ENCODE measurements around the gene PHKG2.

The PHKG2 gene

GRCh38 chr16:30710971-30711370, 37.3 kb upstream of the PHKG2 start:
- no peaks in the 10 kb centered on the region for H3K27me3 ChIP-seq (ENCODE audit: low read depth, low read length)
- no peaks in the 10 kb centered on the region for H3K9me3 ChIP-seq (ENCODE audit: insufficient read depth, low read length)
- H3K27ac ChIP-seq (ENCODE audit: low read length) = no peak overlapping the region
- no peak overlapping the region for H3K4me2 ChIP-seq (ENCODE audit: low read length)
- peaks cover 78% of the 10 kb centered on the region for H3K36me3 ChIP-seq (replicated peaks; ENCODE audit: low read depth, low read length)
- H3K4me3 ChIP-seq (ENCODE audit: low read length) = no peak overlapping the region
- H3K79me2 ChIP-seq (ENCODE audit: low read length) = peaks cover 3% of the 10 kb centered on the region
- H4K20me1 ChIP-seq (ENCODE audit: insufficient read depth, low read length) = no peaks in the 10 kb centered on the region
- H2AFZ ChIP-seq (ENCODE audit: low read depth, low read length) = no peak overlapping the region
- no peak overlapping the region for H3K9ac ChIP-seq (ENCODE audit: low read length)
- TF ChIP-seq, protein P1, sequence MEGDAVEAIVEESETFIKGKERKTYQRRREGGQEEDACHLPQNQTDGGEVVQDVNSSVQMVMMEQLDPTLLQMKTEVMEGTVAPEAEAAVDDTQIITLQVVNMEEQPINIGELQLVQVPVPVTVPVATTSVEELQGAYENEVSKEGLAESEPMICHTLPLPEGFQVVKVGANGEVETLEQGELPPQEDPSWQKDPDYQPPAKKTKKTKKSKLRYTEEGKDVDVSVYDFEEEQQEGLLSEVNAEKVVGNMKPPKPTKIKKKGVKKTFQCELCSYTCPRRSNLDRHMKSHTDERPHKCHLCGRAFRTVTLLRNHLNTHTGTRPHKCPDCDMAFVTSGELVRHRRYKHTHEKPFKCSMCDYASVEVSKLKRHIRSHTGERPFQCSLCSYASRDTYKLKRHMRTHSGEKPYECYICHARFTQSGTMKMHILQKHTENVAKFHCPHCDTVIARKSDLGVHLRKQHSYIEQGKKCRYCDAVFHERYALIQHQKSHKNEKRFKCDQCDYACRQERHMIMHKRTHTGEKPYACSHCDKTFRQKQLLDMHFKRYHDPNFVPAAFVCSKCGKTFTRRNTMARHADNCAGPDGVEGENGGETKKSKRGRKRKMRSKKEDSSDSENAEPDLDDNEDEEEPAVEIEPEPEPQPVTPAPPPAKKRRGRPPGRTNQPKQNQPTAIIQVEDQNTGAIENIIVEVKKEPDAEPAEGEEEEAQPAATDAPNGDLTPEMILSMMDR (IDR thresholded peaks at IDR 0.05; ENCODE audit: low read depth, low read length) = no peak
- TF ChIP-seq EZH2phosphoT487 (IDR thresholded peaks at IDR 0.05; ENCODE audit: low read depth) = no peak
- H3K4me1 ChIP-seq (ENCODE audit: low read length) = peaks cover 14% of the 10 kb centered on the region

DNA sequence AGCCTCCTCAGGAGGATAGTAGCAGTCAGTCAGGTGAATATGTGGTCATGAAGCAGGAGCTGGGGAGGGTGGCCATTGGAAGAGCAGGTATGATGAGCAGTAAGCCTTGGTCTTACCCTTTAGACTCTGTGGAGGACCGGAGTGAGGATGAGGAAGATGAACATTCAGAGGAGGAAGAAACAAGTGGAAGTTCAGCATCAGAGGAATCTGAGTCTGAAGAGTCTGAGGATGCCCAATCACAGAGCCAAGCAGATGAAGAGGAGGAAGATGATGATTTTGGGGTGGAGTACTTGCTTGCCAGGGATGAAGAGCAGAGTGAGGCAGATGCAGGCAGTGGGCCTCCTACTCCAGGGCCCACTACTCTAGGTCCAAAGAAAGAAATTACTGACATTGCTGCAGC, 36.5 kb upstream of the PHKG2 start:
- no peak overlapping the region for H3K4me3 ChIP-seq (ENCODE audit: low read length)
- H3K36me3 ChIP-seq (replicated peaks; ENCODE audit: low read depth, low read length) = peaks cover 78% of the 10 kb centered on the region
- no peaks in the 10 kb centered on the region for H3K27me3 ChIP-seq (ENCODE audit: low read depth, low read length)
- H2AFZ ChIP-seq (ENCODE audit: low read depth, low read length) = no peak overlapping the region
- no peaks in the 10 kb centered on the region for H3K9me3 ChIP-seq (ENCODE audit: insufficient read depth, low read length)
- H3K4me1 ChIP-seq (ENCODE audit: low read length) = peaks cover 16% of the 10 kb centered on the region
- no peaks in the 10 kb centered on the region for H4K20me1 ChIP-seq (ENCODE audit: insufficient read depth, low read length)
- H3K9ac ChIP-seq (ENCODE audit: low read length) = no peak overlapping the region
- TF ChIP-seq, protein P1 (IDR thresholded peaks at IDR 0.05; ENCODE audit: low read depth, low read length) = no peak
- no peak for TF ChIP-seq EZH2phosphoT487 (IDR thresholded peaks at IDR 0.05; ENCODE audit: low read depth)
- H3K79me2 ChIP-seq (ENCODE audit: low read length) = peaks cover 10% of the 10 kb centered on the region
- no peak overlapping the region for H3K4me2 ChIP-seq (ENCODE audit: low read length)
- H3K27ac ChIP-seq (ENCODE audit: low read length) = no peak overlapping the region

DNA sequence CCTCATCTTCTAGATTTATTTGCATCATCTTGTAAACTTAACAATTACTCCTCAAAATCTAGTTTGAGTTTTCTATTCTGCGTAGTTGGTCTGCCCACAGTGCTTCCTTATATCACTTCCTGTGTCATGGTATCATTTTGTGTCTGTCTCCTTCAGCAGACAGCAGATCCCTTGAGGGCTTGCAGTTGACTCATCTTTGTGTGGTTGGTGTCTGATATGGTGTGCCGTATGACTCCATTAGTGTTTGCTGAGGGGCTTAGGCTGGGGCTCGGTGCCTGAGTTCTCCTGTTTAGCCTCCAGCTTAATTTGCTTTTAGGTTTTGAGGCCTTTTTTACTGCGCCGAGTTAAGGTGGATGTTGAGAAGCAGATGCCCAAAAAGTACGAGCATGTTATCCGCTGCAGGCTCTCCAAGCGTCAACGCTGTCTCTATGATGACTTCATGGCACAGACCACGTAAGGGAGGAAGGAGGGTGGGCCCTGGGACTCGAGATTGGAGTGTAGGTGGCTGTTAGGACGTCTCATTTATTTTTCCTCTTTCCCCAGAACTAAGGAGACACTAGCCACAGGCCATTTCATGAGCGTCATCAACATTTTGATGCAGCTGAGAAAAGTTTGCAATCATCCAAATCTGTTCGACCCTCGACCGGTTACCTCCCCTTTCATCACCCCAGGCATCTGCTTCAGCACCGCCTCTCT, 32.3 kb upstream of the PHKG2 start:
- Histone ChIP-seq H2AFZ (ENCODE audit: low read depth, low read length) (no peak overlapping the region), H3K27ac (ENCODE audit: low read length) (peak overlapping the region; percentile 67), H3K4me2 (ENCODE audit: low read length) (peak overlapping the region; percentile 12; the same call in 1 of the 2 replicates), H3K9me3 (ENCODE audit: insufficient read depth, low read length) (no peaks in the 10 kb centered on the region), H3K79me2 (ENCODE audit: low read length) (peaks cover 37% of the 10 kb centered on the region), H3K36me3 (replicated peaks; ENCODE audit: low read depth, low read length) (peaks cover 69% of the 10 kb centered on the region), H3K4me3 (ENCODE audit: low read length) (no peak overlapping the region), H4K20me1 (ENCODE audit: insufficient read depth, low read length) (no peaks in the 10 kb centered on the region; the same call in 1 of the 2 replicates), H3K4me1 (ENCODE audit: low read length) (peaks cover 16% of the 10 kb centered on the region), H3K27me3 (ENCODE audit: low read depth, low read length) (no peaks in the 10 kb centered on the region), H3K9ac (ENCODE audit: low read length) (no peak overlapping the region)
- TF ChIP-seq EZH2phosphoT487 (IDR thresholded peaks at IDR 0.05; ENCODE audit: low read depth) = no peak
- TF ChIP-seq, protein P1 (IDR thresholded peaks at IDR 0.05; ENCODE audit: low read depth, low read length) = no peak

DNA sequence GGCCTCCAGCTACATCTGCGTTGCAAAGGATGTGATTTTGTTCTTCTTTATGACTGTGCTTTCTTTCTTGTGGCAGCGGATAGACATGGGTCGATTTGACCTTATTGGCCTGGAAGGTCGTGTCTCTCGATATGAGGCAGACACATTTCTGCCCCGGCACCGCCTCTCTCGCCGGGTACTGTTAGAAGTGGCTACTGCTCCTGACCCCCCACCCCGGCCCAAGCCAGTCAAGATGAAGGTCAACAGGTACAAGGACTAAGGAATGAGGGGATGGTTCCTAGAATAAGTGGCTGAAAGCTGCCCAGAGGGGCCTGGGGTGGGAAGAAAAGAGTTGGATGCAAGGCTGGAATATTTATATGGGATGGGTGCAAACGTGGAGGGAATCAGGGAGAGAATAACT, 28.1 kb upstream of the PHKG2 start:
- Histone ChIP-seq H3K4me1 (ENCODE audit: low read length) (peaks cover 17% of the 10 kb centered on the region), H4K20me1 (ENCODE audit: insufficient read depth, low read length) (no peaks in the 10 kb centered on the region; the same call in 1 of the 2 replicates), H2AFZ (ENCODE audit: low read depth, low read length) (no peak overlapping the region), H3K9me3 (ENCODE audit: insufficient read depth, low read length) (no peaks in the 10 kb centered on the region), H3K27ac (ENCODE audit: low read length) (no peak overlapping the region), H3K27me3 (ENCODE audit: low read depth, low read length) (no peaks in the 10 kb centered on the region), H3K4me2 (ENCODE audit: low read length) (no peak overlapping the region), H3K79me2 (ENCODE audit: low read length) (peaks cover 53% of the 10 kb centered on the region), H3K9ac (ENCODE audit: low read length) (no peak overlapping the region), H3K4me3 (ENCODE audit: low read length) (no peak overlapping the region), H3K36me3 (replicated peaks; ENCODE audit: low read depth, low read length) (peaks cover 78% of the 10 kb centered on the region)
- no peak for TF ChIP-seq EZH2phosphoT487 (IDR thresholded peaks at IDR 0.05; ENCODE audit: low read depth)
- TF ChIP-seq, protein P1 (IDR thresholded peaks at IDR 0.05; ENCODE audit: low read depth, low read length) = no peak
